Right renal cortex interstitium (tissue), 3 donors: ENCODE measurements around the gene PWP1. TPM values are rescaled to one million over a fixed set of nuclear protein-coding genes. Genes with fewer than 3 reads are reported as not detected.
"Not testable (repeated sequence)": the region's sequence is repeated elsewhere in the genome, so short reads cannot be mapped to it uniquely, and the experiment has no call there.

Experiments
- DNase-seq, 3 donors: peaks; one replicate each; pipeline ENCODE4 v3.0.0-alpha.2; 2013; ENCODE audit warnings: low read depth in 3 of 3, low spot score in 2 of 3
- polyA plus RNA-seq, 3 donors: library from polyadenylated mRNA; unstranded; fragments of 120-200 nt; gene quantifications; one replicate each; pipeline ENCODE4 v1.2.1, GENCODE V29; 2013; ENCODE audit not compliant: insufficient read length in 3 of 3

The PWP1 gene
- polyA plus RNA-seq, 3 donors = 57.2 to 63.1 (median 60.5) TPM

GRCh38 chr12:107667464-107667863 lies 18.1 kb upstream of the PWP1 start:
- DNase-seq = no peak

DNA sequence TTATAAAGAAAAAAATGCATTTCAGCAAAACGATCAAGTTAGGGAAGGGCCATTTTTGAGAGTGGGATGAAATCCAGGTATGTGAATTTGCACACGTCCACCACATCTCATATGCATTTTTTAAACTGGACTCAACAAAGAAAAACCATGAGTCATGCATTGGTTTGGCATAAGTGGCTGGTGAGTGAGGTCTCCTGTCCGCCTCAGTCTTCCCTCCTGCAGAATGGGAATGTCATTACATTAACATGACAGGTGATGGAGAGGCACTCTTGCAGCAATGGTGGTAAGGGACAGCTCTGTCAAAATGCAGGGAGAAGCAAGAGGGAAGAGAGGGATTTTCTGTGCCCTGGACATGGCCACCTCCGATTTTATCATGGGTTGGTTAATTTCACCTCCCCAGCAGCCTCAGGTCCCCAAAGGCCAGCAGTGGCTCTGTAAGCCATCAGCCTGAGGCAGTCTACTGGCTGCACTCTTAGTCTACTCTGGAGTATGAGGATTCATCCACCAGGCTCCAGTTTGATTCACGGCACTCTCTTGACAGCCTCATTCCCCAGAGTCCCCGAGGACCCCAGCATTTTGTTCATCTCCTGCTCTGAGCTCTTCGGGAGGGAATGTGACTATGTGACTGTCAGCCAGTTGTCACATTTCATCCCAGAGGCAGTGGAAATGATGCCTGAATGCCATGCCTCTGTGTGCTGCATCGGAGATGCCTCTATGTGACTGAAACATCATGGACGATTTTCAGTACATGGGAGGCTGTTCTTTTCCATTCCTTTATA lies 17.1 kb upstream of the PWP1 start:
- DNase-seq = no peak

- DNase-seq = no peak
Observed at GRCh38 chr12:107669946-107670345, 15.7 kb upstream of the PWP1 start.

DNA sequence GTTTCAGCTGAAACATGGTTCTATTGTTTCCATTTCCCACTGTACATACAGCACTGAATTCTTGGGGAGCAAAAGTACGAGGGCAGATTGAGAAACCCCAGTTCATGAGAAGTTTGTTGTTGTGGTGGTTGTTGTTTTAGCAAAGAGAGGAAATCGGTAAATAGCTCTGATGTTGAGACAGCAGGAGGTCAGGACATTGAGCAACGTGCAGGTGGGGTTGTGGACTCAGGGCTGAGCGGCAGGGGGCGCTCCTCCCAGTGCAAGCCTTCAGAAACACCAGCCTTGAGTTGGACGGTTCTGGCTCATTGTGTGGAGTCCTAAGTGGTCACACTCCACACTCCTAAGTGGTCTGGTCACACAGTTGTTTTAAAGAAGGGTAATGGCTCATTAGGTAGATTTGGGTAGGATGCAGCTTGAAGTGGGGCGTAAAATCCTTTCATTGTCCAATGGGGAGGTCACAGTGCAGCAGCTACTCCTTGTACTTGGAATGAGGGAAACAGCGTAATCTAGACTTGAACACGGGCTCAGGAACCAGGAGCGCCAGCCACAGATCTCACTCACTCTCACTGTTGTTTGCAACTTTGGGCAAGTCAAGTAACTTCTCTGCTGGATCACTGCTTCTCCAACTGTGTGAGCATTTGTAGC lies 14.5 kb upstream of the PWP1 start:
- DNase-seq = no peak

- DNase-seq = no peak
Observed at GRCh38 chr12:107677671-107678070, 7.9 kb upstream of the PWP1 start.

- DNase-seq = no peak
Observed at GRCh38 chr12:107679336-107679735, 6.3 kb upstream of the PWP1 start.

DNA sequence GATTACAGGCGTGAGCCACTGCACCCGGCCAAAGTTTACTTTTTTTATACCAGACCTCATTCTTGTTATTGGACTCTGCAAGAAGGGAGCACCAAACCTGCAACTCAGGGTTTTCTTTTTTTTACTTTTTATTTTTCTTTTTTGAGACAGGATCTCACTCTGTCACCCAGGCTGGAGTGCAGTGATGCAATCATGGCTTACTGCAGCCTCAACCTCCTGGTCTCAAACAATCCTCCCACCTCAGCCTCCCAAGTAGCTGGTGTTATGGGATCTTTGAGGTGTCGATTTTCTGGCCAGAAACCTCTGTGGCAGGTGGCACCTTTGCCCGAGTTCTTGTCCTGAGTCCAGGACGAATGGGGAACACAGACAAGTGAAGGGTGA lies 4.2 kb upstream of the PWP1 start:
- no peak for DNase-seq

DNA sequence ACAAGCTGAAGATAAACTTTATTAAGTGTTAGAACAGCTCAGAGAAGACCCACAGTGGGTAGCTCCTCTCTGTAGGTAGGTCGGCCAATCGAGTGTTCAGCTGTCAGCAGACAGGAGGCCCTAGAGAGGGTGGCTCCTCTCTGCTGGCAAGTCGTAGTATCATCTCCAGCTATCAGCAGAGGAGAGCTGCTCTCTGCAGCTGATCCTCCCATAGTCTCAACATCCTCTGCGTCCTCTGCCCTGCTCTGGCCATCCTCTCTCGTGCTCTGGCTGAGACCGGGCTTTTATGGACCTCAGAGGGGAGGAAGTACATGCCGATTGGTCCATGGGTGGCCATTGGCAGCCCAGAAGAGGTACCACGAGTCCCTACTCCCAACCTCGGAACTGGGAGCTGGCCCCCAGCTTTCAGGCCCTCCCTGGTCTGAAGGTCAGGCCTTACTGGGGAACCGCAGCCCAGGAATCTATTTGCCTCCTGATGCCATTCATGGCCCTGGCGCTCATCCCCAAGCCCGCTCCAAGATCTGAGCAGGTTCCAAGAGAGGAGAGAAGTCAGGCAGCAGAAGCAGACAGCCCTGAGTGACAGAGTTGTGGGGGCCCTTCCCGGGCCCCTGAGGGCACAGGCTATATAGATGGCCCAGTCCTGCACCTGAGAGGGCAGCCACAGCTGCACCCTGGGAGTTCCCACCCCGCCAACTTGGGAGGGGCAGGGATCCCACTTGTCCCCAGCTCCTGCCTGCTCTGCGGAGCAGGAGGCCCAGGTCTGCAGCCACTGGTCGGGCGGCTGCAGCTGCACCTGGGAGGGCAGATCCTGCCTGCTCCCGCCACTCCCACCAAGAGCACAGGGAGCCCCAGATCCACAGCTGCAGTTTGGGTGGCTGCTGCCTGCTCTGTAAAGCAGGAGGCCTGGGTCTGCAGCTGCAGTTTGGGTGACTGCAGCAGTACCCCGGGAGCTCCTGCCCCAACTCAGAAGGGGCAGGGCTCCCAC lies 3.5 kb upstream of the PWP1 start:
- no peak for DNase-seq

DNA sequence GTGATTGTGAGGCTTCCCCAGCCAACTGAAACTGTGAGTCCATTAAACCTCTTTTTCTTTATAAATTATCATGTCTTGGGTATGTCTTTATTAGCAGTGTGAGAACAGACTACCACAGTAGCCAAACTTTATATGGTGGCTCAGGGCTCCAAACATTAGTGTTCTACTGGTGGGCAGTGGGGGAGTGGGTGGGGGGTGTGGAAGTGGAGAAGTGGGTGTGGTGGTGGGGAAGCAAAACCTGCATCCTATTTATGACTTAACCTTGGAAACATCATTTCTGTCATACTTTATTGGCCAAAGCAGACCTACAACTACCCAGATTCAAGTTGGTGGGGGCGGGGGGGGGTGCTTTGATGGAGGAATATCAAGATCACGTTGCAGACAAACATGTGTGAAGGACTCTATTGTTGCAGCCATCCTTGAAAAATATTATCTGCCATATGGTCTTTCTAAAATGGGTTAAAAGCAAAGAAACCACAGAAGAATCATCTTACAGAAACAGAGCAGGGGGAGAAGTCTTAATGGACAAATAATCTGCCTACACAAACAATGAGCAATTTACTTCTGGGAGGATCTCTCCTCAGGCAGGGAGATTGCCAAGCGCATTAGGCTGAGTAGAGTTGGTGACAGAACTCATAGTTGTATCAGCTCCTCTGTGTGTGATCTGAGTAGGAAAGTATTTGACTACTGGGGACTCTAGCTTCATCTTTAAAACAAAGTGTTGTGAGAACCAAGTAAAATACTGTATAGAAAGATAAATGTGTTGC lies 1.4 kb upstream of the PWP1 start:
- DNase-seq = no peak

- peak; percentile 13 to 27 (median 26) for DNase-seq
Observed at GRCh38 chr12:107684990-107685359, 624 bp upstream of the PWP1 start.

DNA sequence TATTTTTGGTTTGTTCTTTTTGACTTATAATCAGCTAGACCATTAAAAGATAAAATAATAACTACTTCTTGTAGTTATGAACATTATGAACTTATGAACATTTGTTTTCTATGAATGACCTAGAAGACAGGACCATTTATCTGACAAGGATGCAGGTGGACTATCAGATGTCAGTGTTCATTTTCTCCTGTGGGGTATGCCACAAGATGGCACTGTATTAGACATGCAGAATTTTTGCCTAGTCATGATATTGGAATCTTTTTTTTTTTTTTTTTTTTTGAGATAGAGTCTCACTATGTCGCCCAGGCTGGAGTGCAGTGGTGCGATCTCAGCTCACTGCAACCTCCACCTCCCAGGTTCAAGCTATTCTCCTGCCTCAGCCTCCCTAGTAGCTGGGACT lies 10.2 kb downstream of the PWP1 start:
- DNase-seq = not testable (repeated sequence)

DNA sequence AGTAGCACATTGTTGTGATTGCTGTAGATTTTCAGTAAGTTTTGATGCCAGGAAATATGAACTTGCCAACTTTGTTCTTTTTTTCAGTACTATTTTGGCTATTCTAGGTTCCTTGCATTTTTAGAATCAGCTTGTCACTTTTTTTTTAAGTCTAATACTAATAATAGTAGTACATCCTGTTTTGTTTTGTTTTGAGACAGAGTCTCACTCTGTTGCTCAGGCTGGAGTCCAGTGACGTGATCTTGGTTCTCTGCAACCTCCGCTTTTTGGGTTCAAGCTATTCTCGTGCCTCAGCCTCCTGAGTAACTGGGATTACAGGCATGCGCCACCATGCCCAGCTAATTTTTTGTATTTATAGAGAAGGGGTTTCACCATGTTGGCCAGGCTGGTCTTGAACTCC lies 16.5 kb downstream of the PWP1 start:
- DNase-seq = no peak

DNA sequence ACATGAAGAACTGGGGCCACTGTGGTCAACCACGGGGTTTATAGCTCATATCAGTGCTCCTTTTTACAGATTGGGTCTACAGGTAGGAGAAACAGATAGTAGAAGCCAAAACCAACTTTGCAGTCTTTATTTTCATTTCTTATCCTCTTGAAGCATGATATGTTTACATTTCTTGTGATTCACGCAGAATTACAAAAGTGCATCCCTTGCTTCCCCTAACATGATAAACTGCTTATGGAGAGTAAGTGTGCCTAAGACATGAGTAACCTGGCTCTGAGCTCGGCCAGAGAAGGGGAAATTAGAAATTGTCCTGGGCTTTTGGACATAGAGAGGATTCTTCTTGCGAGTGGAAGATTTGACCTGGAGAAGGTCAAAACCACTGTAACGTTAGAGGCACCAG lies 18.4 kb downstream of the PWP1 start:
- DNase-seq = no peak

DNA sequence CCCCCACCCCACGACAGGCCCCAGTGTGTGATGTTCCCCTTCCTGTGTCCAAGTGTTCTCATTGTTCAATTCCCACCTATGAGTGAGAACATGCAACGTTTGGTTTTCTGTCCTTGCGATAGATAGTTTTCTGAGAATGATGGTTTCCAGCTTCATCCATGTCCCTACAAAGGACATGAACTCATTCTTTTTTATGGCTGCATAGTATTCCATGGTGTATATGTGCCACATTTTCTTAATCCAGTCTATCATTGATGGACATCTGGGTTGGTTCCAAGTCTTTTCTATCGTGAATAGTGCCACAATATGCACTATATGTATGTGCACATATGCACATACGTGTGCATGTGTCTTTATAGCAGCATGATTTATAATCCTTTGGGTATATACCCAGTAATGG lies 19.9 kb downstream of the PWP1 start:
- DNase-seq = not testable (repeated sequence)

- DNase-seq = no peak
Observed at GRCh38 chr12:107715780-107716179, 30.2 kb downstream of the PWP1 start.

- no peak for DNase-seq
Observed at GRCh38 chr12:107718606-107719005, 33.0 kb downstream of the PWP1 start.

DNA sequence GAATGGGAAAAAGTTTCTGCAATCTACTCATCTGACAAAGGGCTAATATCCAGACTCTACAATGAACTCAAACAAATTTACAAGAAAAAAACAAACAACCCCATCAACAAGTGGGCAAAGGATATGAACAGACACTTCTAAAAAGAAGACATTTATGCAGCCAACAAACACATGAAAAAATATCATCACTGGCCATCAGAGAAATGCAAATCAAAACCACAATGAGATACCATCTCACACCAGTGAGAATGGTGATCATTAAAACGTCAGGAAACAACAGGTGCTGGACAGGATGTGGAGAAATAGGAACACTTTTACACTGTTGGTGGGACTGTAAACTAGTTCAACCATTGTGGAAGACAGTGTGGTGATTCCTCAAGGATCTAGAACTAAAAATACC lies 41.7 kb downstream of the PWP1 start:
- not testable (repeated sequence) for DNase-seq

DNA sequence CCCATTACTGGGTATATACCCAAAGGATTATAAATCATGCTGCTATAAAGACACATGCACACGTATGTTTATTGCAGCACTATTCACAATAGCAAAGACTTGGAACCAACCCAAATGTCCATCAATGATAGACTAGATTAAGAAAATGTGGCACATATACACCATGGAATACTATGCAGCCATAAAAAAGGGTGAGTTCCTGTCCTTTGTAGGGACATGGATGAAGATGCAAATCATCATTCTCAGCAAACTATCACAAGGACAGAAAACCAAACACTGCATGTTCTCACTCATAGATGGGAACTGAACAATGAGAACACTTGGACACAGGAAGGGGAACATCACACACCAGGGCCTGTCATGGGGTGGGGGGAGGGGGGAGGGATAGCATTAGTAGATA lies 42.1 kb downstream of the PWP1 start:
- DNase-seq = not testable (repeated sequence)

GRCh38 chr12:107730618-107731341 lies 45.2 kb downstream of the PWP1 start:
- no peak for DNase-seq

- DNase-seq = no peak
Observed at GRCh38 chr12:107731366-107731765, 45.8 kb downstream of the PWP1 start.
